AG10803 (cell line): Measurements from ENCODE around the gene NIT1.
"Not testable (repeated sequence)": the region's sequence is repeated elsewhere in the genome, so short reads cannot be mapped to it uniquely, and the experiment has no call there.

Experiments
- DNase-seq: peaks from one replicate; pipeline ENCODE4 v3.0.0; 2010; ENCODE audit warnings: low read depth
- H3K4me3 ChIP-seq: 2 replicates; pipeline ENCODE4 v1.5.1; 2011; ENCODE audit warnings: mild to moderate bottlenecking, low read length, control low read depth
- TF ChIP-seq, protein P1 (sequence below): conservative IDR thresholded peaks from 2 replicates; pipeline ENCODE4 v1.5.1; 2011; ENCODE audit warnings: mild to moderate bottlenecking, low read length, control low read depth, inconsistent platforms

The NIT1 gene

DNA sequence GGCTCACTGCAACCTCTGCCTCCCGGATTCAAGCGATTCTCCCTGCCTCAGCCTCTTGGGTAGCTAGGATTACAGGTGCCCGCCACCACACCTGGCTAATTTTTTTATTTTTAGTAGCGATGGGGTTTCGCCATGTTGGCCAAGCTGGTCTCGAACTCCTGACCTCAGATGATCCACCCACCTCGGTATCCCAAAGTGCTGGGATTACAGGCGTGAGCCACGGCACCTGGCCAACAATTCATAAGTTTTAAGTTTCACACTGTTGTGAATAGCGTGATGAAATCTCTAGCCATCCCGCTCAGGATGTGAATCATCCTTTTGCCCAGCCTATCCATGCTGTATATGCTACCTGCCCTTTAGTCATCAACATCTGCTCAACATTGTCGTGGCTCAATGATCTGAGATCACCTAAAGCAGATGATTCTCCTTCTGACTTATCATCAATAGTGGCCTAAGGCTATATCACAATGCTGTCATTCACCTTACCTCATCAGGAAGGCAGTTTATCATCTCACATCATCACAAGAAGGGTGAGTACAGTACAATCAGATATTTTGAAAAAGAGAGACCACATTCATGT is 2.7 kb upstream of the NIT1 start:
- TF ChIP-seq, protein P1, sequence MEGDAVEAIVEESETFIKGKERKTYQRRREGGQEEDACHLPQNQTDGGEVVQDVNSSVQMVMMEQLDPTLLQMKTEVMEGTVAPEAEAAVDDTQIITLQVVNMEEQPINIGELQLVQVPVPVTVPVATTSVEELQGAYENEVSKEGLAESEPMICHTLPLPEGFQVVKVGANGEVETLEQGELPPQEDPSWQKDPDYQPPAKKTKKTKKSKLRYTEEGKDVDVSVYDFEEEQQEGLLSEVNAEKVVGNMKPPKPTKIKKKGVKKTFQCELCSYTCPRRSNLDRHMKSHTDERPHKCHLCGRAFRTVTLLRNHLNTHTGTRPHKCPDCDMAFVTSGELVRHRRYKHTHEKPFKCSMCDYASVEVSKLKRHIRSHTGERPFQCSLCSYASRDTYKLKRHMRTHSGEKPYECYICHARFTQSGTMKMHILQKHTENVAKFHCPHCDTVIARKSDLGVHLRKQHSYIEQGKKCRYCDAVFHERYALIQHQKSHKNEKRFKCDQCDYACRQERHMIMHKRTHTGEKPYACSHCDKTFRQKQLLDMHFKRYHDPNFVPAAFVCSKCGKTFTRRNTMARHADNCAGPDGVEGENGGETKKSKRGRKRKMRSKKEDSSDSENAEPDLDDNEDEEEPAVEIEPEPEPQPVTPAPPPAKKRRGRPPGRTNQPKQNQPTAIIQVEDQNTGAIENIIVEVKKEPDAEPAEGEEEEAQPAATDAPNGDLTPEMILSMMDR: no peak
- H3K4me3 ChIP-seq: no peak overlapping the region
- peak; percentile 65 for DNase-seq

DNA sequence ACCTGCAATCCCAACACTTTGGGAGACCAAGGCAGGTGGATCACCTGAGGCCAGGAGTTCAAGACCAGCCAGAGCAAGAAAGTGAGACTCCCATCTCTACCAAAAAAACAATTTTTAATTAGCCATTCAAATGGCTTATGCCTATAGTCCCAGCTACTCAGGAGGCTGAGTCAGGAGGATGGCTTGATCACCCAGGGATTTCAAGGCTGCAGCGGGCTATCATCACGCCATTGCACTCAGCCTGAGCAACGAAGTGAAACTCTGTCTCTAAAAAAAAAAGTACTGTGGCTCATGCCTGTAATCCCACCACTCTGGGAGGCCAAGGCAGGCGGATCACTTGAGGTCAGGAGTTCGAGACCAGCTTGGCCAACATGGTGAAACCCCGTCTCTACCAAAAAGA is 1.9 kb upstream of the NIT1 start:
- H3K4me3 ChIP-seq, DNase-seq: not testable (repeated sequence)

DNA sequence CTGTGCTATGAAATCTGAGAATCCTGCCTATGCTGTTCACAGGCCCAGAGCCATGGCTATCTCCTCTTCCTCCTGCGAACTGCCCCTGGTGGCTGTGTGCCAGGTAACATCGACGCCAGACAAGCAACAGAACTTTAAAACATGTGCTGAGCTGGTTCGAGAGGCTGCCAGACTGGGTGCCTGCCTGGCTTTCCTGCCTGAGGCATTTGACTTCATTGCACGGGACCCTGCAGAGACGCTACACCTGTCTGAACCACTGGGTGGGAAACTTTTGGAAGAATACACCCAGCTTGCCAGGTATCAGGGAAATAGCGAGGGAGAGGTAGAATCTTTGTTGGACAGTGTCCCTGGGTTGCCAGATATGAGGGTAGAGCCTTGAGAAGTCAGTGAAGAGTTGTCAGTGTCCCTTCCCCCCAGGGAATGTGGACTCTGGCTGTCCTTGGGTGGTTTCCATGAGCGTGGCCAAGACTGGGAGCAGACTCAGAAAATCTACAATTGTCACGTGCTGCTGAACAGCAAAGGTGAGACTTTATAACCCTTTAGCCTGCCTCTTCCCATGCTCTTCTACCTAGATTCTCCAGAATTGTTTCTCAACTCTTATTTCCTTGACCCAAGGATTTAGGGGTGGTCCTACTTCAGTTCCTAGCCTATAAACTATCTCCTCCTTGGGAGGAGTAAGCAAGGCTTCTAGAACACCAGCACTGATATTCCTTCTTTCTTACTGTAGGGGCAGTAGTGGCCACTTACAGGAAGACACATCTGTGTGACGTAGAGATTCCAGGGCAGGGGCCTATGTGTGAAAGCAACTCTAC is 1.4 kb downstream of the NIT1 start:
- peak overlapping the region; percentile 100 for H3K4me3 ChIP-seq
- peak; percentile 69 for DNase-seq
- TF ChIP-seq, protein P1: peak; percentile 54

DNA sequence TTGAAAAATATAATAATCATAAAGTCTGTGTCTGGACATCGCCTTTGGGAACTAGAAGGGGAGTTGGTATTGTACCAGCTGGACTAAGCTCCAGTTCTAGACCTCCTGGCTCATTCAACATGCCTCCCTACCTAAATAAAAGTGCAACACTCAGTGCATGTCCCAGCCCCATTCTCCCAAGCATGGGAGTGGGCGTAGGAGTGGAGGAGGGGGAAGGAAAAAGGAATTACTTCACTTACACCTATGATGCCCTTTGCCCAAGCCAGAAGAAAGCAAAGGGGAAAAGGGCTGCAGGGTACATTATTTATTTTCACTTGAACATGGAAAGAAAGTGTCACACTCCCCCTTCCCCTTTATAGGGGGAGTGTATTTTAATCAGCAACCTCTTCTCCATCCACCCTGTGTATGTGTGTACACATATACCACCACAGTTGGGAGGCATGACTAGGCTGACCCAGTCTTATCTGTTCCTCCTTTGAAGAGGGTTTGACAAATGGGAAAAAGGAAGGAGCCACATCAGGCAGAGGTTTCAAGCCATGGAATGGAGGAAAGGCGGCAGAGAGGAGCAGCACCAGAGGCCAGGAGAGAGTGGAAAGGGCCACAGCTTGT is 3.2 kb downstream of the NIT1 start:
- TF ChIP-seq, protein P1: no peak
- no peak overlapping the region for H3K4me3 ChIP-seq
- DNase-seq: no peak

DNA sequence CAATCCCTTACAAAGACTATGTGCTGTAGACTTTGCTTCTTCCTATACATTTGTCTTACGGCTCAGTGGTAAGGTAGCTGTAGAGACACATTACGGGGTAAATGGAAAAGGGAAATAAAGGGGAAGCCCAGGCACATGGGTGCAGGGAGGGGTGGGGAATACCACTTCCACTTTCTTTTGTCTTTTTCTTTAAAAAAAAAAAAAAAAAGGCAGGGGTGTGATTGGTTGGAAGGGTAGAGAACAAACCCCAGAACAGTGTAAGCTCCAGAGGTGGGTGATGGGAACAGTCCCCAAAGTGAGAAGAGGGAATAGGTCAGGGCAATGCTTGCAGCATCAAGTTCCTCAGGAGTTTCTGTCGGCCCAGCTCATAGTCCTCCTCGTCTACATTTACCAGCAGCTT is 3.9 kb downstream of the NIT1 start:
- TF ChIP-seq, protein P1: no peak

DNA sequence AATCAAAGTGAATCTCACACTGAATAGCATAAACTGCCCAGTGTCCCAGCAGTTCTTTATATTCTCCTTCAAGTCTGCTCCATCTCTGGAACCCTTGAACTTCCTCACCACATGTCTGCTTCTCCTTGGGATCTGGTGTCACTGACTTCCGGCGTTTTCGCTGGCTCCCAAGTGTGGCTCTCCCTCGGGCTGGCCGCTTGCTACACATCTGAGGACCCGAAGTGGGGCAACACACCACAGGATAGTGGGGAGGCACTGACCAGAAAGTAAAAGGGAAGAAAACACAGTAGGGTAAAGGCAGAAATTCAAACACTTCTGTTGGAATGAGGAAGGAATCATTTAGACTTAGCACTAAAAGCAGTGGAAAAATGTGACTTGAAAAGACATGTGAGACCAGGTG is 5.1 kb downstream of the NIT1 start:
- no peak overlapping the region for H3K4me3 ChIP-seq
- TF ChIP-seq, protein P1: no peak
- DNase-seq: no peak

More for the DNA sequence above, 3.9 kb downstream of the NIT1 start:
- no peak for DNase-seq
- H3K4me3 ChIP-seq: no peak overlapping the region

DNA sequence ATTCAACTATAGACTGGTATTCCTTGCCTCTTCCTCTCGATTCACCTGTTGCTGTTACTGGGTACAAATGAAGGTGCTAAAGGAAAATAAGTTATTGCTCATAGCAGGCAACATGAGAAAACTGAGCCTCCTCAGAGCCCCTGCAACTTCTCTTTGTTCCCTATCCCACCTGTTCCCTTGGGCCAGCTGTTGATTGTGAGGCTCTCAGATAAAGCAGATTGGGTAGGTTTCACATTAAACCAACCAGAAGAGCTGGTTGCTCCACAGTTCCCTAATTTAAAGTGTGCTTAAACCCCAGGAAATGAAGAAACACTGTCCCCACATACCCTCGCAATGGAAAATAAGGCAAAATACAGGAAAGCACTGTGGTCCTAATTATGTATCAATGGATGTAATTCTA is 9.7 kb downstream of the NIT1 start:
- TF ChIP-seq, protein P1: no peak
- no peak overlapping the region for H3K4me3 ChIP-seq
- DNase-seq: no peak
